ENCODE measurements around the gene AFF3. TPM values are rescaled to one million over a fixed set of nuclear protein-coding genes. Genes with fewer than 3 reads are reported as not detected.

AFF3 gene
- total RNA-seq, 6 experiments from 2014 or later = 1.3 to 7.3 (median 6.4) TPM

DNA sequence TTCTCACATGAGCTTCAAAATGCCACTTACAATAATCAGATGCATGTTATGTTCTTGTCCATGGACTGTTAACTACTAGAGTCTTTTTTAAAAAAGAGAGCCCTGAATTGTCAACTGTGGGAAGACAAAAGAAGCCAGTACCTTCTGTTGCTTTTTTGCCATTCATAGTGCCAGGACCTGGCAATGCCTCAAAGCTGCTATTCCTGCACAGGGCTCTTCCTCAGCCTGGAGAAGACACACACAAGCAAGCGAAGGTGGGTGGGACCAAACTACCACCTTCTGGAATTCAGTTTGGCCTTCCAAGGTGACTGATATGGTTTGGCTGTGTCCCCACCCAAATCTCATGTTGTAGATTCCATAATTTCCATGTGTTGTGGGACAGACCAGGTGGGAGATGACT lies 160.6 kb downstream of the AFF3 start:
- H3K27ac ChIP-seq = no peak overlapping the region
- no peak for DNase-seq
- H3K9me3 ChIP-seq = no peaks in the 10 kb centered on the region
- H3K4me1 ChIP-seq = no peaks in the 10 kb centered on the region
- intact Hi-C loops (cut with DNase I) = no loop called here
- no CpG with 5 or more reads among the region's 1 CpG for WGBS (ENCODE audit: insufficient coverage, low coverage, low lambda C conversion rate, missing lambda C conversion rate)
- H3K36me3 ChIP-seq = no peaks in the 10 kb centered on the region
- TF ChIP-seq, protein P1, sequence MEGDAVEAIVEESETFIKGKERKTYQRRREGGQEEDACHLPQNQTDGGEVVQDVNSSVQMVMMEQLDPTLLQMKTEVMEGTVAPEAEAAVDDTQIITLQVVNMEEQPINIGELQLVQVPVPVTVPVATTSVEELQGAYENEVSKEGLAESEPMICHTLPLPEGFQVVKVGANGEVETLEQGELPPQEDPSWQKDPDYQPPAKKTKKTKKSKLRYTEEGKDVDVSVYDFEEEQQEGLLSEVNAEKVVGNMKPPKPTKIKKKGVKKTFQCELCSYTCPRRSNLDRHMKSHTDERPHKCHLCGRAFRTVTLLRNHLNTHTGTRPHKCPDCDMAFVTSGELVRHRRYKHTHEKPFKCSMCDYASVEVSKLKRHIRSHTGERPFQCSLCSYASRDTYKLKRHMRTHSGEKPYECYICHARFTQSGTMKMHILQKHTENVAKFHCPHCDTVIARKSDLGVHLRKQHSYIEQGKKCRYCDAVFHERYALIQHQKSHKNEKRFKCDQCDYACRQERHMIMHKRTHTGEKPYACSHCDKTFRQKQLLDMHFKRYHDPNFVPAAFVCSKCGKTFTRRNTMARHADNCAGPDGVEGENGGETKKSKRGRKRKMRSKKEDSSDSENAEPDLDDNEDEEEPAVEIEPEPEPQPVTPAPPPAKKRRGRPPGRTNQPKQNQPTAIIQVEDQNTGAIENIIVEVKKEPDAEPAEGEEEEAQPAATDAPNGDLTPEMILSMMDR (IDR thresholded peaks at IDR 0.05) = no peak
- no peak for TF ChIP-seq POLR2A (IDR thresholded peaks at IDR 0.05)
- H3K4me3 ChIP-seq = no peak overlapping the region
- no peak for ATAC-seq
- no peaks in the 10 kb centered on the region for H3K27me3 ChIP-seq

DNA sequence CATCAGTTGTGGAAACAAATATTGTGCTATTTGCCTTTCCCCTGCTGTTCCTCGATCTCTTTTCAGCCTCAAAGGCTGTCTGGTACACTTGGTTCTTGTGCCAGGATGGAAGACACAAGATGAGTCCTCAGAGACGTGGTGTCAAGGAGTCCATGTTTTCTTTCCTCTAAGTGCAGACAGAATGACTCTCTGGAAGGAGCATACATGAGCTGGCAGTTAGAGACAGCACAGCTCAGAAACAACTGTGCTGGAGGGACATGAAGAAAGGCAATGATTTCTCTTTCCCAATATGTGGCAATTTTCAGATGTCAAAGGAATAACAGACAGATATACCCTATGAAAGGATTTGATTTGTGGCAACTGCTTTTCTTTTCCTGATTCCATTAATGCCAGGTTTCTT lies 162.2 kb downstream of the AFF3 start:
- intact Hi-C loops (cut with DNase I) = no loop called here
- H3K9me3 ChIP-seq = no peaks in the 10 kb centered on the region
- no peaks in the 10 kb centered on the region for H3K4me1 ChIP-seq
- DNase-seq = no peak
- H3K36me3 ChIP-seq = no peaks in the 10 kb centered on the region
- no peak overlapping the region for H3K27ac ChIP-seq
- no peaks in the 10 kb centered on the region for H3K27me3 ChIP-seq
- H3K4me3 ChIP-seq = no peak overlapping the region
- ATAC-seq = no peak
- TF ChIP-seq, protein P1 (IDR thresholded peaks at IDR 0.05) = no peak
- TF ChIP-seq POLR2A (IDR thresholded peaks at IDR 0.05) = no peak
- 77% methylated on average over 2 of the region's 2 CpGs for WGBS (ENCODE audit: insufficient coverage, low coverage, low lambda C conversion rate, missing lambda C conversion rate)

GRCh38 chr2:99977966-99978365 lies 164.4 kb downstream of the AFF3 start:
- DNase-seq = no peak
- Histone ChIP-seq H3K9me3 (no peaks in the 10 kb centered on the region), H3K27me3 (no peaks in the 10 kb centered on the region), H3K36me3 (no peaks in the 10 kb centered on the region), H3K4me3 (no peak overlapping the region), H3K27ac (no peak overlapping the region), H3K4me1 (no peaks in the 10 kb centered on the region)
- no peak for TF ChIP-seq POLR2A (IDR thresholded peaks at IDR 0.05)
- TF ChIP-seq, protein P1 (IDR thresholded peaks at IDR 0.05) = no peak
- no peak for ATAC-seq
- intact Hi-C loops (cut with DNase I) = no loop called here
- WGBS (ENCODE audit: insufficient coverage, low coverage, low lambda C conversion rate, missing lambda C conversion rate) = 82% methylated on average over 1 of the region's 1 CpG

GRCh38 chr2:99975386-99975785 lies 167.0 kb downstream of the AFF3 start:
- TF ChIP-seq, protein P1 (IDR thresholded peaks at IDR 0.05) = no peak
- no peak for TF ChIP-seq POLR2A (IDR thresholded peaks at IDR 0.05)
- DNase-seq = no peak
- peak in 1 of 4 donors; percentile 76 for ATAC-seq
- peaks cover 0 to 4% (median 2%) of the 10 kb centered on the region in 4 donors for H3K4me1 ChIP-seq
- no peaks in the 10 kb centered on the region for H3K9me3 ChIP-seq
- no peaks in the 10 kb centered on the region for H3K27me3 ChIP-seq
- H3K4me3 ChIP-seq = no peak overlapping the region
- intact Hi-C loops (cut with DNase I) = no loop called here
- H3K27ac ChIP-seq = no peak overlapping the region
- H3K36me3 ChIP-seq = no peaks in the 10 kb centered on the region

Data from right lobe of liver (tissue), 6 donors.